ENCODE data around the gene C1orf87. TPM values are rescaled to one million over a fixed set of nuclear protein-coding genes. Genes with fewer than 3 reads are reported as not detected.
A peak's percentile ranks its signal among the peaks of the same experiment; 100 is the strongest.

Gene C1orf87
- total RNA-seq, 3 donors from 2014 or later = 0.14 TPM; not detected in 2

- Histone ChIP-seq H3K4me1 (ENCODE audit: low read depth) (no peaks in the 10 kb centered on the region), H3K9me3 (no peaks in the 10 kb centered on the region), H3K36me3 (ENCODE audit: low read depth) (no peaks in the 10 kb centered on the region), H3K4me3 (no peak overlapping the region)
- no peak for DNase-seq
- TF ChIP-seq CTCF (IDR thresholded peaks at IDR 0.05) = no peak
- no peak for ATAC-seq
- intact Hi-C loops (cut with DNase I, micrococcal nuclease) = no loop called here
Measured at GRCh38 chr1:59952065-59952464, 121.5 kb downstream of the C1orf87 start.

- Histone ChIP-seq H3K4me1 (ENCODE audit: low read depth) (no peaks in the 10 kb centered on the region), H3K4me3 (no peak overlapping the region), H3K9me3 (no peaks in the 10 kb centered on the region), H3K36me3 (ENCODE audit: low read depth) (no peaks in the 10 kb centered on the region)
- ATAC-seq (peak; percentile 57), DNase-seq (no peak)
- TF ChIP-seq CTCF (IDR thresholded peaks at IDR 0.05) = no peak
- intact Hi-C loops (cut with DNase I, micrococcal nuclease) = no loop called here
Measured at GRCh38 chr1:59949648-59950047, 123.9 kb downstream of the C1orf87 start.

- intact Hi-C loops (cut with DNase I, micrococcal nuclease) = no loop called here
- ATAC-seq (no peak), DNase-seq (no peak)
- Histone ChIP-seq H3K36me3 (ENCODE audit: low read depth) (no peaks in the 10 kb centered on the region), H3K4me1 (ENCODE audit: low read depth) (no peaks in the 10 kb centered on the region), H3K4me3 (no peak overlapping the region), H3K9me3 (no peaks in the 10 kb centered on the region)
- no peak for TF ChIP-seq CTCF (IDR thresholded peaks at IDR 0.05)
Measured at GRCh38 chr1:59948990-59949389, 124.6 kb downstream of the C1orf87 start.

- Histone ChIP-seq H3K4me1 (ENCODE audit: low read depth) (no peaks in the 10 kb centered on the region), H3K4me3 (no peak overlapping the region), H3K9me3 (no peaks in the 10 kb centered on the region), H3K36me3 (ENCODE audit: low read depth) (no peaks in the 10 kb centered on the region)
- DNase-seq = peak in 2 of 3 donors; percentile 53 to 69
- intact Hi-C loops (cut with DNase I, micrococcal nuclease) = loop anchor here in 1 of 2 donors (2.0 kb wide), 1 partner anchor 68 kb away; no protein-coding TSS in a partner anchor
- peak; percentile 97 for ATAC-seq
- peak; percentile 72 for TF ChIP-seq CTCF (IDR thresholded peaks at IDR 0.05)
Measured at GRCh38 chr1:59947047-59947938, 126.3 kb downstream of the C1orf87 start.

GRCh38 chr1:59945790-59946189 is 127.8 kb downstream of the C1orf87 start:
- no peak overlapping the region for H3K4me3 ChIP-seq
- ATAC-seq = no peak
- H3K9me3 ChIP-seq = no peaks in the 10 kb centered on the region
- intact Hi-C loops (cut with DNase I, micrococcal nuclease) = loop anchor here in 1 of 2 donors (2.0 kb wide), 1 partner anchor 67 kb away; no protein-coding TSS in a partner anchor
- no peak for TF ChIP-seq CTCF (IDR thresholded peaks at IDR 0.05)
- H3K4me1 ChIP-seq (ENCODE audit: low read depth) = no peaks in the 10 kb centered on the region
- no peak for DNase-seq
- no peaks in the 10 kb centered on the region for H3K36me3 ChIP-seq (ENCODE audit: low read depth)

Other genes starting within 250 kb of the C1orf87 start
- gene CYP2J2, start 147.0 kb downstream of the C1orf87 start, total RNA-seq = 10 to 100 TPM; 21.8 to 58.6 (median 45.6) TPM

Measured in mucosa of descending colon (tissue), 3 donors.